Heart left ventricle (tissue), 16 donors: ENCODE data around the gene ZNF691. TPM values are rescaled to one million over a fixed set of nuclear protein-coding genes. Genes with fewer than 3 reads are reported as not detected.
"Not testable (repeated sequence)": the region's sequence is repeated elsewhere in the genome, so short reads cannot be mapped to it uniquely, and the experiment has no call there.

ENCODE experiments used
- ATAC-seq, 4 donors: fragments of 200-7000 bp; cut with Tn5 transposase; one replicate each; pipeline ENCODE4 v1.9.1; 2020 to 2022; ENCODE audit warnings: moderate library complexity in 4 of 4, mild to moderate bottlenecking in 3 of 4, moderate number of reproducible peaks in 1 of 4
- DNase-seq, 5 donors: peaks; one replicate each; pipeline ENCODE4 v3.0.0-alpha.2; 2020
- H3K27ac ChIP-seq, 12 donors: fragments of 200-600 bp; sonication (generic) in 4 of 12; one replicate each; pipeline versions ENCODE4 v1.5.0 to v1.8.0; 2016 to 2022; ENCODE audit warnings: mild to moderate bottlenecking in 2 of 12
- H3K27me3 ChIP-seq, 9 donors: fragments of 200-600 bp; sonication (generic) in 2 of 9; one replicate each; pipeline versions ENCODE4 v1.5.1 to v1.8.0; 2016 to 2022; ENCODE audit warnings: mild to moderate bottlenecking in 3 of 9
- H3K36me3 ChIP-seq, 9 donors: fragments of 200-600 bp; sonication (generic) in 2 of 9; one replicate each; pipeline versions ENCODE4 v1.5.0 to v1.8.0; 2018 to 2022; ENCODE audit warnings: mild to moderate bottlenecking in 2 of 9
- H3K4me1 ChIP-seq, 12 donors: fragments of 200-600 bp; sonication (generic) in 4 of 12; one replicate each; pipeline versions ENCODE4 v1.5.0 to v1.8.0; 2016 to 2022; ENCODE audit warnings: mild to moderate bottlenecking in 3 of 12
- H3K4me3 ChIP-seq, 12 donors: fragments of 200-600 bp; sonication (generic) in 4 of 12; one replicate each; pipeline versions ENCODE4 v1.5.0 to v1.8.0; 2017 to 2022; ENCODE audit warnings: mild to moderate bottlenecking in 9 of 12, moderate library complexity in 4 of 12
- H3K9me3 ChIP-seq, 12 donors: fragments of 200-600 bp; sonication (generic) in 4 of 12; one replicate each; pipeline versions ENCODE4 v1.5.0 to v1.8.0; 2016 to 2022; ENCODE audit warnings: mild to moderate bottlenecking in 1 of 12
- CTCF ChIP-seq, 12 donors: fragments of 200-600 bp; sonication (generic) in 4 of 12; IDR thresholded peaks; one replicate each; pipeline versions ENCODE4 v1.5.0 to v1.8.0; 2018 to 2022; ENCODE audit warnings: antibody characterized with exemption in 12 of 12, mild to moderate bottlenecking in 5 of 12
- POLR2A ChIP-seq, 2 donors: fragments of 450-650 bp; IDR thresholded peaks; one replicate each; pipeline ENCODE4 v1.6.1; 2017; ENCODE audit warnings: antibody characterized with exemption in 2 of 2, mild to moderate bottlenecking in 2 of 2, moderate library complexity in 2 of 2
- WGBS, 4 donors: extraction: QIAGEN DNeasy Blood & Tissue Kit in 2 of 4; methylation state at CpG; one replicate each; pipeline versions ENCODE4 v1.1.5 to v1.1.7; 2013 to 2018; 5-methylcytosine and 5-hydroxymethylcytosine counted together
- intact Hi-C, 10 donors: fragments of 100-400 bp; cut with DNase I; formaldehyde crosslinking; loops; one replicate each; pipeline versions ENCODE4 v1.11.1 to v1.14.2; 2022
- polyA plus RNA-seq, 2 donors: library from polyadenylated mRNA; stranded (reverse); fragments of 200-250 nt; gene quantifications; one replicate each; pipeline ENCODE4 v1.2.3, GENCODE V29; 2013
- total RNA-seq, 9 donors: library from RNA; depleted of rRNA in 2 of 9; stranded (reverse); fragments of >200 nt in 2 of 9; fragmentation: NEBNext Ultra II Directional in 3 of 9; extraction: Animal tissue kit (Norgen Biotek cat#: 25700) in 3 of 9; gene quantifications; one replicate each; pipeline versions ENCODE4 v1.1.0 to v1.2.4, GENCODE V29; 2016 to 2023
- donor health status: ischemic (EF 13 %, LVEDD 7.1; RV severe dilation, severe dysfunction).
- donor health status: healthy with polysubstance abuse.
- donor health status: DM: no; HTN: yes; CAD: no.
- donor health status: DM: no; HTN: no; CAD: no.
- donor health status: ischemic (EF 25% LVEDD 6.9; RV normal size, moderate dysfunction).
- donor health status: ischemic (EF 25% LVEDD 5.7; RV mildly dilated, moderate dysfunction).
- donor health status: healthy.
- donor health status: DM: yes; HTN: yes; CAD: no.
- donor health status: ischemic (EF 35%, LVEDD 5.7; RV mildly dilated, moderate dysfunction).
- donor health status: nonischemic (EF 11% LVEDD 7.7; RV severe dilation, severe dysfunction).
- donor health status: DM: yes; HTN: yes; CAD: no.
- donor health status: PGD.
- donor health status: ischemic (EF 29% LVEDD 5.4; RV normal size, mild dysfunction).
- donor health status: nonischemic (EF 23%, LVEDD 6.1; RV moderate dilation, normal function).

The ZNF691 gene
- total and polyA plus RNA-seq, 11 donors: 4.9 to 11.6 (median 8.0) TPM

- TF ChIP-seq CTCF (IDR thresholded peaks at IDR 0.05) (no peak), POLR2A (IDR thresholded peaks at IDR 0.05) (no peak)
- no peak for ATAC-seq
- Histone ChIP-seq H3K4me3 (no peak overlapping the region), H3K27me3 (no peaks in the 10 kb centered on the region), H3K4me1 (peaks cover 0 to 20% (median 9%) of the 10 kb centered on the region in 12 donors), H3K27ac (no peak overlapping the region), H3K36me3 (peaks cover 2 to 37% (median 20%) of the 10 kb centered on the region in 9 donors), H3K9me3 (peaks cover 0 to 12% (median 0%) of the 10 kb centered on the region in 12 donors)
- WGBS, 4 donors: 97 to 98% (median 98%) methylated on average over 15 of the region's 15 CpGs
- DNase-seq: no peak
- intact Hi-C loops: loop anchor here in 2 of 10 donors (5.0 to 10.0 kb wide), 2 partner anchors 77 to 596 kb away; no protein-coding TSS in a partner anchor
These were observed 5.0 kb downstream of the ZNF691 start for GRCh38 chr1:42851420-42851819.

- peaks cover 0 to 19% (median 8%) of the 10 kb centered on the region in 12 donors for H3K4me1 ChIP-seq
These were observed 5.7 kb downstream of the ZNF691 start for GRCh38 chr1:42851960-42852607.

GRCh38 chr1:42852608-42852980 lies 6.2 kb downstream of the ZNF691 start:
- Histone ChIP-seq H3K9me3 (peaks cover 0 to 12% (median 0%) of the 10 kb centered on the region in 12 donors), H3K27ac (peak overlapping the region in 1 of 12 donors; percentile 1), H3K27me3 (no peaks in the 10 kb centered on the region), H3K4me3 (no peak overlapping the region), H3K36me3 (peaks cover 2 to 37% (median 20%) of the 10 kb centered on the region in 9 donors), H3K4me1 (peaks cover 0 to 13% (median 5%) of the 10 kb centered on the region in 12 donors)
- intact Hi-C loops: loop anchor here in 2 of 10 donors (5.0 to 10.0 kb wide), 2 partner anchors 78 to 595 kb away; no protein-coding TSS in a partner anchor
- DNase-seq (no peak), ATAC-seq (peak in 1 of 4 donors; percentile 7)
- 37 to 53% (median 38%) methylated on average over 2 of the region's 2 CpGs for WGBS, 4 donors
- TF ChIP-seq CTCF (IDR thresholded peaks at IDR 0.05) (no peak), POLR2A (IDR thresholded peaks at IDR 0.05) (no peak)

More at GRCh38 chr1:42851960-42852607, 5.7 kb downstream of the ZNF691 start:
- intact Hi-C loops: loop anchor here in 2 of 10 donors (5.0 to 10.0 kb wide), 2 partner anchors 77 to 595 kb away; no protein-coding TSS in a partner anchor
- H3K4me3 ChIP-seq: no peak overlapping the region
- H3K9me3 ChIP-seq: peaks cover 0 to 12% (median 0%) of the 10 kb centered on the region in 12 donors
- WGBS, 4 donors: 89 to 95% (median 93%) methylated on average over 2 of the region's 2 CpGs
- ATAC-seq (no peak), DNase-seq (no peak)
- H3K36me3 ChIP-seq: peaks cover 2 to 37% (median 20%) of the 10 kb centered on the region in 9 donors
- H3K27ac ChIP-seq: no peak overlapping the region
- no peak for TF ChIP-seq POLR2A (IDR thresholded peaks at IDR 0.05)
- TF ChIP-seq CTCF (IDR thresholded peaks at IDR 0.05): no peak
- H3K27me3 ChIP-seq: no peaks in the 10 kb centered on the region

- H3K9me3 ChIP-seq: peaks cover 0 to 12% (median 0%) of the 10 kb centered on the region in 12 donors
- intact Hi-C loops: loop anchor here in 2 of 10 donors (5.0 to 10.0 kb wide), 2 partner anchors 78 to 594 kb away; no protein-coding TSS in a partner anchor
- peaks cover 2 to 37% (median 20%) of the 10 kb centered on the region in 9 donors for H3K36me3 ChIP-seq
- no peak for DNase-seq
- 72 to 83% (median 77%) methylated on average over 6 of the region's 6 CpGs for WGBS, 4 donors
- peak in 2 of 4 donors; percentile 35 to 45 for ATAC-seq
- TF ChIP-seq CTCF (IDR thresholded peaks at IDR 0.05) (no peak), POLR2A (IDR thresholded peaks at IDR 0.05) (no peak)
- H3K4me1 ChIP-seq: peaks cover 0 to 7% (median 0%) of the 10 kb centered on the region in 12 donors
- H3K27ac ChIP-seq: peak overlapping the region in 1 of 12 donors; percentile 1
- no peak overlapping the region for H3K4me3 ChIP-seq
- no peaks in the 10 kb centered on the region for H3K27me3 ChIP-seq
These were observed 6.9 kb downstream of the ZNF691 start for GRCh38 chr1:42853116-42853884.

GRCh38 chr1:42856554-42856953 lies 10.1 kb downstream of the ZNF691 start:
- not testable (repeated sequence) for ATAC-seq, H3K27ac ChIP-seq, H3K4me1 ChIP-seq, H3K4me3 ChIP-seq, H3K9me3 ChIP-seq, H3K27me3 ChIP-seq, DNase-seq
- intact Hi-C loops: loop anchor here in 1 of 10 donors (10.0 kb wide), 1 partner anchor 82 kb away; no protein-coding TSS in a partner anchor
- peaks cover under 1 to 15% (median 3%) of the 10 kb centered on the region in 9 donors for H3K36me3 ChIP-seq
- WGBS, 4 donors: 84 to 91% (median 86%) methylated on average over 3 of the region's 3 CpGs

- H3K27ac ChIP-seq, DNase-seq, ATAC-seq, H3K36me3 ChIP-seq, H3K4me3 ChIP-seq, H3K9me3 ChIP-seq, H3K4me1 ChIP-seq: not testable (repeated sequence)
- intact Hi-C loops: loop anchor here in 1 of 10 donors (10.0 kb wide), 1 partner anchor 85 kb away; no protein-coding TSS in a partner anchor
- H3K27me3 ChIP-seq: peaks cover 0 to 10% (median 0%) of the 10 kb centered on the region in 9 donors
- 73 to 87% (median 82%) methylated on average over 5 of the region's 5 CpGs for WGBS, 4 donors
These were observed 13.0 kb downstream of the ZNF691 start for GRCh38 chr1:42859366-42859765.
